D721Med (cell line): ENCODE results near the gene ZW10.
"Not testable (repeated sequence)": the region's sequence is repeated elsewhere in the genome, so short reads cannot be mapped to it uniquely, and the experiment has no call there.

ENCODE experiments used
- DNase-seq: peaks from one replicate; pipeline ENCODE4 v3.0.0; 2011; ENCODE audit warnings: low spot score; ENCODE audit not compliant: insufficient read length
- FAIRE-seq: peaks from 2 replicates; lab custom pipeline; 2011; peaks lifted over from hg19 to GRCh38; lab: Jason Lieb, UNC
- CTCF ChIP-seq: IDR thresholded peaks from 2 replicates; pipeline ENCODE4 v1.5.1; 2012; ENCODE audit warnings: mild to moderate bottlenecking, control low read depth; ENCODE audit not compliant: insufficient read depth; ENCODE audit errors: missing control alignments

Gene ZW10

GRCh38 chr11:113806406-113806805 lies 32.9 kb upstream of the ZW10 start:
- no peak for DNase-seq
- no peak for FAIRE-seq
- TF ChIP-seq CTCF, result peak; percentile 44

GRCh38 chr11:113805640-113806039 lies 32.1 kb upstream of the ZW10 start:
- FAIRE-seq, result no peak
- no peak for DNase-seq
- no peak for TF ChIP-seq CTCF

- DNase-seq (no peak), FAIRE-seq (no peak)
- no peak for TF ChIP-seq CTCF
Observed at GRCh38 chr11:113802621-113803020, 29.1 kb upstream of the ZW10 start.

- FAIRE-seq, result peak; percentile 53
- DNase-seq, result no peak
Observed at GRCh38 chr11:113796663-113797259, 23.3 kb upstream of the ZW10 start.

GRCh38 chr11:113789675-113790320 lies 16.3 kb upstream of the ZW10 start:
- TF ChIP-seq CTCF, result no peak
- DNase-seq, result no peak
- no peak for FAIRE-seq

More at GRCh38 chr11:113796663-113797259, 23.3 kb upstream of the ZW10 start:
- TF ChIP-seq CTCF, result peak; percentile 50

- not testable (repeated sequence) for FAIRE-seq, DNase-seq
Observed at GRCh38 chr11:113789016-113789415, 15.5 kb upstream of the ZW10 start.

GRCh38 chr11:113782134-113782533 lies 8.6 kb upstream of the ZW10 start:
- no peak for TF ChIP-seq CTCF
- DNase-seq (no peak), FAIRE-seq (no peak)
